IPS DF 19.7 (cell line): ENCODE results near the gene S1PR3.

Experiments
- DNase-seq: peaks from one replicate; pipeline ENCODE4 v3.0.0-alpha.2; 2013; ENCODE audit warnings: low read depth, low spot score

The S1PR3 gene

DNA sequence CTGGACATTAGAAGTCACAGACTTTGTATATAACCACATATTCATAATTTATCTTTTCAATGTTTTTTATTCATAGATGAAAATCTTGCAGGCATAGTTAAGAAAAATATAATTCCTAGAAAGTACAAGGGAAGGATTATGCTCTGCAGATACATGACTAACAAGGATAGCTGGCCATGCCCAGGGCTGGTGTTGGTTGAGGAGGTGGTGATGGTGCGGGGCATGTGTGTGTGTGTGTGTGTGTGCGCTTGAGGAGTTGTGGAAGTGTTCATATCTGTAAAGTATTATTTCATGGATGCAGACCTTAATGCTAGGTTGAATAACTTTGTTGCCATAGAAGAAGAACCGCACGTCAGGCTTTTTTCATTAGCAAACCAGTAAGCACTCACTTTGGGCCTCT, 1.3 kb downstream of the S1PR3 start:
- DNase-seq: no peak

DNA sequence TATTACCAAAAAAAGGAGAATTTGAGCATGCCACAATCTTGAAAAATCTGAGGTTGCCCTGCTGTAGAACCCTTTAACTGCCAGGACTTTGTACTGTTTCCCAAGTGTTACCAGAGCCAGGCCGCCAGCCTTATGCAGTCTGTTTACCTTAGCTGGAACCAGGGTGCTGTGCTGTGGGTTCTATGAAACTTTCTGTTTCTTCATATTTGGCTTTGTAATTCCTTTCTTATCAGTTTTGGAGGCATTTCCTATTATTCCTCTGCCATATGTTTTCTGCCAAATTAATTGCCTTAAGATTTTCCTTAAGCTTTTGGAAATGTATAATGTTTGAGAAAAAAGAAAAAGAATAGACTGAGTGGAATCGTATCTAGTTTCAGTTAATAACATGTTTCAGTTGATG, 2.1 kb downstream of the S1PR3 start:
- no peak for DNase-seq

DNA sequence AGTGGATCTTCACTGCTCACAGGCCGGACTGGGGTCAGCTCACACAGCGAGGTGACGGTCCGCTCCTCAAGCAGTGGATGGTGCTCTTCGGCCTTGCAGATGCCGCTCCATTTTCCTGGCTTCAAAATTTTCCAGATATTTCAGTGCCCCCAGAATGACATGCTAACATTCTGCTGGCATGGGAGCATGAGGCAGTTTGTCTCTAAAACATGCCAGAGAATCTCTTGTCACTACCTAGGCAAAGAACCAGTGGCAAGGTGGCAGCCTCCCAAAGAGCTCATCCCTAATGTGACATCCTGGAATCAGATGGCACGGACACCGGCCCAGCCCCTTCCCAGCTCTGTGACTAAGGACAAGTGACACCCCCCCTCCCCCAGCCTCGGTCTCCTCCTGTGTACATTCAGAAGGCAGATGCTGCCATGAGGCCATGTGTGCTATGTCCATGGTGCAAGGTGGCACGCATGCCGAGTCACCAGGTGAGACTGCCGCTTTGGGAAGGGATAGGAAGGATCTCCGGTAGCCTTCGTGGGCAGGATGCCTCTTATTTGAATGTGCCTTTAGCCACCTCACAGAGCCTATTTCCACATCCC, 2.7 kb downstream of the S1PR3 start:
- no peak for DNase-seq

DNA sequence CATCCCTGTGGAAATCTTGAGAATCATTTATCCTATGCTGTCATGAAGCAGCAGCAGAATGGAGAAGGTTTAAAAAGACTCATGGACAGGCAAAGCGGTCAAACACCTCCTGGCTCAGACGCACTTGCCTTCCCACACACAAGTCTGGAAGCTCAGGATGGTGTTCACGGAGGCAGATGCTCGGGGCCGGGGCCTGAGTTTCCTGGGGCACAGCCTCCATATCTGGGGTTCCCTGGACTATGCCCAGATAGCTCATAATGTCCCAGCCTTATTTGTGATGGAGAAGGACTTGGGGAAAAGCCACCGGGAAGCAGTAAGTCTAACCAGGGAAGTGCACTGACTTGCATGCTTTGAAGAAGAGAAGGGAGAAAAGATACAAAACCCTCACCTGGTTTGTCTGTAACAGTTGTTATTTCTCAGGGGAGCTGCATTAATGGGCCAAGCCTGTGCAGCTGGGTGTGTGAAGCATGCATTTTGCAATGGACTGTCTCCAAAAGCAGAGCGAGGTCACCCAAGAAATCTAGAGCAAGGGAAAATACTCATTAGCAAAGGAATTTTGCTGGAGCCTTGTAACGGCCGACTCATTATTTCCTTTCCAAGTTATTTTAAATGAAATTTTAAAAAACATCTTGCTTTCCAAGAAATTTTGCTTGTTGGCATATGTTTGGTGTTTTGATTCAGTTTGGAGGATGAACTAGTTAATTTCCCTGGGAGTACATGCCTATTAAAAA, 3.4 kb downstream of the S1PR3 start:
- no peak for DNase-seq

DNA sequence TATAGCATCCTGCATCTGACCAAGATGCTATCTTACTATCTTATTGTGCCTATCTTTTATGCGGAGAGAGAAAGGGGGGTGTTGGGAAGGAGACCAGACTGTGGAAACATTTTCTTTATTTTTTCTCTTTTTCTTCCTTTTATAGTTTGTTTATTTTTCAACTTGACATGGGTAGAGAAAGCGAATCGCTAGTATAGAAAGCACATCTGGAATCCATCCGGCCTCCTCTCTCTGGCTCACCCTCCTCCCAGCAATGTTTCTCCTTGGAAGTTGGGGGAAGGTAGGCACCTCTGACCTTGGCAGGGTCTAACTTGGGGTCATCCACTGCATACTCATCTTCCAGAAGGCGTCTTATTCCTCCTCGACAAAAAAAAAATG, 3.9 kb downstream of the S1PR3 start:
- DNase-seq: no peak

DNA sequence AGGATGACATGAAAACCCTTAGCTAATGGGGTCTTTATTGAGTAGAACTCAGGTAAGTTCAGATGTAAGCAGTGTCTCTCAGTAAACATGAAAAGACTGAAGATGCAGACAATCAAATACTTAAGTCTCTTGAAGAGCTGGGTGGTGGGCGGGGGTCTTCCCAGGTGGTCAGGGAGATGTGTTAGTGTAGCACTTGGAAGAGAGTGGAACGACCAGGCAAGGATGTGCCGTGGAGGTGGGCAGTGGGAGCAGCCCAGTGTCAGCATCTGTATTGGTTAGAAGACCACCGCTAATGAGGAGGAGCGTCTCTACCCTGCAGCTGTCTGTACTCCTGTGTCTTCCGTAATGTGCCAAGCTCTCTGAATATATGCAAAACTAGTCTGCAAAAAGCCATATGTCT, 4.4 kb downstream of the S1PR3 start:
- DNase-seq: no peak

- no peak for DNase-seq
Observed at GRCh38 chr9:88996046-88996920, 5.0 kb downstream of the S1PR3 start.

DNA sequence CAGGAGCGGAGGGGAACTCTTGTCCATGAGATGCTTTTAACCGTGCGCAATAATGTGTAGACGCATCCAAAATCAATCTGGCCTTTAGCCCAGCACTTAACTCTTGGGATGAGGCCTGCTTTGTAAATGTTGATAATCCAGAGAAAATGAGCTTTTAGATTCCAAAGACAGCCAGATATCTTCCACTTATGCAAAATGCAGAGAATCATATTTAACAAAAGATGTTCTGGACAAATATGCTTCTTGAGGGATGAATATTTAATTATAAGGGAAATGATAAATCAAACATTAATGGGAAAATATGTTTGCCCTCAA, 5.6 kb downstream of the S1PR3 start:
- DNase-seq: no peak

GRCh38 chr9:88997646-88998045, 6.4 kb downstream of the S1PR3 start:
- DNase-seq: no peak

DNA sequence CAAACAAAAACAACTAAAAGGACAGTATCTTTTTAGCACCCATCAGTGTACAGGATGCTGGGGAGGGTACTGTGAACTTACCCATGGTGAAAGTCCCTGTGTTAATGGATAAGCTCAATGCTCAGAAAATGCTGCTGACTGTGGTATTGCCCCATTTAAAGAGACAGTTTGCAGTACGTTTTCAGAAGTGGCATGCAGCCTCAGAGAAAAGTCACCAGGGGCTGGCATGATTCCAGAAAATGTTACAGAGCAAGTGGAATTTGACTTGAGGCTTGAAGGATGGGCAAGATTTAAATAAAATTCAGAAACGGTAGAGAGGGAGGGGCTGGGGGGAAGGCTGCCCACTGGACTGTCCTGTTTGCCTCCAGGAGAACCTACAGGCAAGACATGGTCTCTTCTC, 7.2 kb downstream of the S1PR3 start:
- no peak for DNase-seq

GRCh38 chr9:88998911-88999310, 7.6 kb downstream of the S1PR3 start:
- no peak for DNase-seq

GRCh38 chr9:89000371-89000781, 9.1 kb downstream of the S1PR3 start:
- DNase-seq: no peak

GRCh38 chr9:89000973-89001916, 10.0 kb downstream of the S1PR3 start:
- DNase-seq: peak; percentile 60

DNA sequence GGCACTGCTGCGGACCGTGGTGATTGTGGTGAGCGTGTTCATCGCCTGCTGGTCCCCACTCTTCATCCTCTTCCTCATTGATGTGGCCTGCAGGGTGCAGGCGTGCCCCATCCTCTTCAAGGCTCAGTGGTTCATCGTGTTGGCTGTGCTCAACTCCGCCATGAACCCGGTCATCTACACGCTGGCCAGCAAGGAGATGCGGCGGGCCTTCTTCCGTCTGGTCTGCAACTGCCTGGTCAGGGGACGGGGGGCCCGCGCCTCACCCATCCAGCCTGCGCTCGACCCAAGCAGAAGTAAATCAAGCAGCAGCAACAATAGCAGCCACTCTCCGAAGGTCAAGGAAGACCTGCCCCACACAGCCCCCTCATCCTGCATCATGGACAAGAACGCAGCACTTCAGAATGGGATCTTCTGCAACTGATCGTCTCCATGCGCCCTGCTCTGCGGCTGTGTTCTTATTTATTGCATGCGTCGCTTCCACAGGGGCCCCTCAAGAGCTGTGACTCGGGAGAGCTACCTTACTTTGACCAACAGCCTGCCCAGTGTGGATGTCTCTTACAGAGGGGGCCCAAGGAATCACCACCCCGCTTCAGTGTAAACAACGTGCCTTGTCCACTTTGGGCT, 10.8 kb downstream of the S1PR3 start:
- no peak for DNase-seq

GRCh38 chr9:89002987-89003386, 11.7 kb downstream of the S1PR3 start:
- DNase-seq: no peak

DNA sequence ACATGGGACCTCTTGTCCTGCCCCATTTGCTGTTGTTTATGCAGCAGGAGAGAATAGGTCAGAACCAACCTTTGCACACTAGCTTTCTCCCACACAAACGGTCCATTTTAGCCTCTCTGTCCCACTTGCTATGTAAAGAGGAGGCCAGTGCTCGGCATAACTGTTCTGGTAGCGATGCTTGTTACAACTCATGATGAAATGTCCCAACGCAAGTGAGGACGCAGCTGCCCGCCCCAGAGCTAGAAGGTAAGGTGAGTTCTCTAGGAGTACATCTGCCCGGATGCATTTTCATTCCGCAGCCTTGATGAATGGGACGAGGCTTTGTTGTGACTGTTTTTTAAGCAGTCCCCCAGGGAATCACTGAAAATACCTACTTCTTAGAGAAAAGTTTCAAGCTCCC, 14.1 kb downstream of the S1PR3 start:
- DNase-seq: no peak

- no peak for DNase-seq
Observed at GRCh38 chr9:89006267-89006666, 15.0 kb downstream of the S1PR3 start.

- DNase-seq: no peak
Observed at GRCh38 chr9:89006996-89007967, 16.0 kb downstream of the S1PR3 start.

GRCh38 chr9:89008055-89008743, 16.9 kb downstream of the S1PR3 start:
- DNase-seq: no peak
